ENCODE data around the gene CACFD1. TPM values are rescaled to one million over a fixed set of nuclear protein-coding genes. Genes with fewer than 3 reads are reported as not detected.

CACFD1 gene
- total and polyA plus RNA-seq, 2 of the 4 experiments (the other 2 are of a cell fraction), result 2.0 to 6.6 TPM

DNA sequence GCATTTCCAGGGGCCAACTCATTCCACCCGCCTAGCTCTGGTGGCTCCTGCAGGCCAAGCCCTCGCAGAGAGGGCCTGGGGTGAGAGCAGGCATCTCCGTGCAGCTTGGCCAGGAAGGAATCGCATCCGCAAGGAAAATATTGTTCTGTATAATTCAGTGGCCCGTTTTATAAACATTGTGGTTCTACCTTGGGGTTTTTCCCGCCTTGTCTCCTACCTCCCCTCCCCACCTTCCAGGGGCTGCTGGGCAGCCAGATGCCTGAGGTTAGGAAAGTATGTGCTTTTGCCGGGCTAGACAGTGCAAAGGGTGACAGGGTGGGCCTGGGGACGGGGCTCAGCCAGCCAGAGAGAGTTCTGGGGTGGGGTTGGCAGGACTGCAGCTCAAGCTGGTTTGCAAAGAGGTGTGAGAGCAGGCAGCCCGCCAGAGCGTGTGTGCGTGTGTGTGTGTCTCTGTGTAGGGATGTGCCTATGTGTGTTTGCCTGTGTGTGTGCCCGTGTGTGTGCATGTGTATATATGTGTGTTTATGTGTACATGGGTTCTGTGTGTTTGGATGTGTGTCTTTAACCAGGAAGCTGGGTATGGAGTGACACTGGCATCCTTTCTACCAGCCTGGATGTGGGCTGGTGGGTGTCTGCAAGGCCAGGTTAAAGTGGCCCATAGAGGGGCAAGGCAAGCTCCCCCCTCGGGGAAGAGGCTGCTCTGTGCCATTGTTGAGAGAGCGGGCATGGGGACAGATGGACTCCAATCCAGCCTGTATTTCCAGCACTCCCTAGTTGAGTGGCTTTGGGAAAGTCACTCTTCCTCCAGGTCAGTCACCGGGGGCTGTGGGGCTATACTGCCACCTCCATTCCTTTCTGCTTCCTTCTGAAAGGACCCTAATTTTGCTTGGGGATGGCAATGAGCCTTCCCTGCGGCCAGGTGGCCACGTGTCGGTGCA, 29.7 kb downstream of the CACFD1 start (continued):
- TF ChIP-seq CTCF (conservative IDR thresholded peaks at IDR 0.05; ENCODE audit: low read depth, low read length), result no peak

- H3K27me3 ChIP-seq (ENCODE audit: control insufficient read depth, insufficient read depth, low read length), result peaks cover 31% of the 10 kb centered on the region; the same call in 1 of the 2 replicates
- CTCF ChIA-PET, result no interaction called here
- H3K4me2 ChIP-seq (ENCODE audit: low read depth, low read length), result no peak overlapping the region
- intact Hi-C loops (cut with micrococcal nuclease) (no loop called here), in situ Hi-C loops (cut with MboI; ENCODE audit: low sequenced_read_pairs) (loop anchor here (25.0 kb wide), 1 partner anchor 453 kb away; the partner anchor contains the start of gene GTF3C5), dilution Hi-C loops (cut with HindIII; ENCODE audit: low sequenced_read_pairs, unreplicated experiment) (no loop called here)
- no peaks in the 10 kb centered on the region for H3K9me3 ChIP-seq (ENCODE audit: control insufficient read depth, insufficient read depth, low read length)
- H3K9me1 ChIP-seq (ENCODE audit: insufficient read depth, low read length), result no peaks in the 10 kb centered on the region; the same call in 1 of the 2 replicates
- no peak overlapping the region for H4K5ac ChIP-seq (ENCODE audit: low read depth, low read length)
- H3K36me3 ChIP-seq (ENCODE audit: control insufficient read depth, insufficient read depth, low read length), result no peaks in the 10 kb centered on the region
- no peak overlapping the region for H3K27ac ChIP-seq (ENCODE audit: insufficient read depth, low read length)
- H3K4me3 ChIP-seq (ENCODE audit: insufficient read depth, low read depth, low read length), result no peak overlapping the region
- BruUV-seq (replicated peaks), result no TSS peak
- H3K4me1 ChIP-seq (ENCODE audit: control insufficient read depth, insufficient read depth, low read length), result peaks cover 4% of the 10 kb centered on the region; the same call in 1 of the 2 replicates
- H4K20me1 ChIP-seq (ENCODE audit: insufficient read depth, low read length), result 0 out of 2 replicates have a peak, but pooled peaks cover 5% of the 10 kb centered on the region
- H3K14ac ChIP-seq (replicated peaks; ENCODE audit: low read depth, low read length), result no peak overlapping the region
- H4K91ac ChIP-seq (ENCODE audit: insufficient read depth, low read depth, low read length), result no peak overlapping the region
- WGBS, 2 experiments (ENCODE audit: extremely low coverage in 2 of 2, insufficient read length in 1 of 2), result no CpG with 5 or more reads among the region's 13 CpGs
- no peak overlapping the region for H2BK15ac ChIP-seq (ENCODE audit: low read depth, low read length)
- H2AK9ac ChIP-seq (replicated peaks; ENCODE audit: low read depth, low read length, poor library complexity), result no peak overlapping the region
- TF ChIP-seq RFX5 (IDR thresholded peaks at IDR 0.05; ENCODE audit: low read depth, low read length) (no peak), SMC3 (IDR thresholded peaks at IDR 0.05; ENCODE audit: low read depth, low read length) (no peak)
- no peak overlapping the region for H3K23ac ChIP-seq (ENCODE audit: low read depth, low read length)
- no peak overlapping the region for H3K4ac ChIP-seq (ENCODE audit: low read depth, low read length)
- no peak overlapping the region for H2BK20ac ChIP-seq (ENCODE audit: low read depth, low read length)
- no peak overlapping the region for H2AK5ac ChIP-seq (ENCODE audit: low read depth, low read length)
- no peak overlapping the region for H2BK120ac ChIP-seq (ENCODE audit: low read depth, low read length)
- no peak overlapping the region for H3K18ac ChIP-seq (ENCODE audit: low read depth, low read length)
- DNase-seq, result no peak
- POLR2A ChIA-PET (ENCODE audit: unreplicated experiment), result no interaction called here
- ATAC-seq (ENCODE audit: low read depth), result no peak
- H3K56ac ChIP-seq (ENCODE audit: extremely low read depth, insufficient read depth, low read length), result no peak overlapping the region
- no peak overlapping the region for H4K8ac ChIP-seq (ENCODE audit: low read depth in 2 of 2, low read length in 2 of 2)
- H2AFZ ChIP-seq (replicated peaks; ENCODE audit: low read length, poor library complexity), result no peak overlapping the region
- H3K79me1 ChIP-seq (ENCODE audit: low read depth in 1 of 2, low read length in 2 of 2), result no peaks in the 10 kb centered on the region
- H2BK5ac ChIP-seq (ENCODE audit: low read depth, low read length, poor library complexity, severe bottlenecking), result no peak overlapping the region
- H3K9ac ChIP-seq (ENCODE audit: low read depth, low read length), result no peak overlapping the region
Observed at GRCh38 chr9:133490201-133490681, 30.5 kb downstream of the CACFD1 start.

All from IMR-90 (cell line).